ENCODE measurements around the gene IL1RL2.

The IL1RL2 gene

GRCh38 chr2:102159295-102159694 lies 27.5 kb upstream of the IL1RL2 start:
- DNase-seq = no peak

GRCh38 chr2:102166189-102166845 lies 20.5 kb upstream of the IL1RL2 start:
- DNase-seq = no peak

- no peak for DNase-seq
Observed at GRCh38 chr2:102168026-102168771, 18.6 kb upstream of the IL1RL2 start.

GRCh38 chr2:102171946-102172345 lies 14.9 kb upstream of the IL1RL2 start:
- DNase-seq = no peak

- DNase-seq = no peak
Observed at GRCh38 chr2:102172745-102173144, 14.1 kb upstream of the IL1RL2 start.

- DNase-seq = no peak
Observed at GRCh38 chr2:102176172-102176571, 10.7 kb upstream of the IL1RL2 start.

GRCh38 chr2:102177814-102178478 lies 8.9 kb upstream of the IL1RL2 start:
- no peak for DNase-seq

GRCh38 chr2:102179061-102179460 lies 7.8 kb upstream of the IL1RL2 start:
- DNase-seq = no peak

GRCh38 chr2:102179788-102180686 lies 6.8 kb upstream of the IL1RL2 start:
- no peak for DNase-seq

- no peak for DNase-seq
Observed at GRCh38 chr2:102180687-102180999, 6.2 kb upstream of the IL1RL2 start.

GRCh38 chr2:102181376-102181775 lies 5.4 kb upstream of the IL1RL2 start:
- DNase-seq = no peak

GRCh38 chr2:102181919-102182635 lies 4.7 kb upstream of the IL1RL2 start:
- no peak for DNase-seq

GRCh38 chr2:102184018-102184417 lies 2.8 kb upstream of the IL1RL2 start:
- DNase-seq = no peak

- no peak for DNase-seq
Observed at GRCh38 chr2:102184568-102184967, 2.3 kb upstream of the IL1RL2 start.

GRCh38 chr2:102185347-102185746 lies 1.5 kb upstream of the IL1RL2 start:
- no peak for DNase-seq

GRCh38 chr2:102187496-102188150 lies 800 bp downstream of the IL1RL2 start:
- DNase-seq = no peak

- no peak for DNase-seq
Observed at GRCh38 chr2:102190430-102191107, 3.7 kb downstream of the IL1RL2 start.

- DNase-seq = no peak
Observed at GRCh38 chr2:102191501-102191900, 4.7 kb downstream of the IL1RL2 start.

- no peak for DNase-seq
Observed at GRCh38 chr2:102193074-102193473, 6.3 kb downstream of the IL1RL2 start.

GRCh38 chr2:102194609-102195268 lies 7.9 kb downstream of the IL1RL2 start:
- DNase-seq = no peak
